Erythroblast (primary cell): ENCODE results near the gene BCL2.
A peak's percentile ranks its signal among the peaks of the same experiment; 100 is the strongest.

Source experiments
- DNase-seq, 2 experiments: peaks; one replicate each; lab custom pipeline; 2025; lab: John Stamatoyannopoulos, UW
- GATA1 ChIP-seq: IDR thresholded peaks from 2 replicates; pipeline ENCODE4 v1.6.1; 2011; ENCODE audit warnings: low read depth, mild to moderate bottlenecking, control low read depth, low read length, moderate library complexity
- POLR2A ChIP-seq: IDR thresholded peaks from 2 replicates; pipeline ENCODE4 v1.6.1; 2011; ENCODE audit warnings: mild to moderate bottlenecking, low read length

BCL2 gene

DNA sequence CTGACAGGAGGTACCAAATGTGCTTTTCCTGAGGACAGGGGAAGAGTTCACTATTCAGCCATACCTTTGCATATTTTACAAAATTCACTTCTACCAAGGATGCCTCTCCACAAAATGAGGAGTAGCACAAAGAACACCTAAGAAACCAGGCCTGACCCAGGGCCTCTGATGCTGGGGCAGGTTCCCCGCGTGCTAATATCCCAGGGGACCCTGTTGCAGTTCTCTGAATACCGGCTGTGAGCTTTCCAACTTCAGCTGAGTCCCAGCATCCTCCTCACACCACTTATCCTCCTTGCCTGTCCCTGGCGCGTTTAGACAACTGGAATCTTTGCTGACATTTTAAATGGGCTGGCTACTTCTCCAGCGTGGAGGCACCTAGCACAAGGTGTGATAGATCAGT, 142.3 kb downstream of the BCL2 start:
- no peak for DNase-seq
- TF ChIP-seq POLR2A, result no peak
- no peak for TF ChIP-seq GATA1

DNA sequence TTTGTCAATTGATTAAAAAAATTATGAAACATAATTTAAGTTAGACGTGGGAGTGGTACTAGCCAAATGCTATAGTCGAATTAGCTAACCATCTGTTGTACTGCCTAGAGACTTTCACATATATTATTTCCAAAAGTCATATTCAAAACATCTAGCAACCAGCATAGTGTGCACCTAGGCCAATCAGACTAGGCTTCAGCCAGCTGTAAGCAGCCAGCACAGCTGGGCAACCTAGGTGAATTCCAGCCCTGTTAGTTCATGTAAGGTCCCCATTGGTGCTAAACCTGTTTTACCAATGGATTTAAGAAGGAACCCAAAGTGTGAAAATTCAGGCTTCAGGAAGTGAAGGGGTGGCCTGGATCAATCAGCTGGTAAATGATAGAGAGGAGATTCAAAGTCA, 144.3 kb downstream of the BCL2 start:
- DNase-seq, result no peak
- TF ChIP-seq POLR2A (no peak), GATA1 (no peak)

DNA sequence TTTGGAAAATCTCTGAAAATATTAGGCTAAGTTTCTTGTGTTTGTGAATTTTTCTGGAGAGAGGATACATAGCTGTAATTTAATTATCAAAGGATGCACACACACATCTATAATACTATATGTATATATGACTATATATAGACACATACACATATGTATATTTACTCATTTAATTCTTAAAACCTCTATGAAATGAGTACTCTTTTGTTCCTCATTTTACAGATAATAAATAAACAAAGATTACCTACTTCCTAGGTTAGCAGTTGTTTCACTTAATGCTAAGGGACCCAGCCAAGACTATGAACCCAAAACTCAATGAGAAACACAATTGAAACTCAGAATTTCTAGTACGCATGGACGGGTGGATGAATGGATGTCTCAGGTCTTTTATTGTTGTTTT, 145.6 kb downstream of the BCL2 start:
- no peak for DNase-seq
- TF ChIP-seq GATA1 (no peak), POLR2A (no peak)

GRCh38 chr18:63169853-63170252, 149.7 kb downstream of the BCL2 start:
- DNase-seq, result no peak
- TF ChIP-seq GATA1 (no peak), POLR2A (no peak)

DNA sequence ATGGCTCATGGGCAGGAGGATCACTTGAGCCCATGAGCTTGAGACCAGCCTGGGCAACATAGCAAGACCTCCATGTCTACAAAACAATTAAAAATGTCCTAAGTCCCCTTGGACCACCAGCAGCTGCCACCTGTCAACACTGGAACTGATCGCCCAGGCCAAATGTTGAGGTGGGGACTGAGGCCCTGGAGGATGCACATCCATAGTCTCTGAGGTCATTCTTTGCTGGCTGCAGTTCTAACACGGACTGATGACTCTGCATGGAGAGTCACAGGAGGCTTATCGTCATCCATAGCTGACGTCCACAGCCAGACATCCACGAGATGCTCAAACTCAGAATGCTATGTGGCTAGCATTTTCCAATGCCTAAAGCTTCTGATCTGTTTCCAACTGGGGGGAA, 151.3 kb downstream of the BCL2 start:
- no peak for TF ChIP-seq GATA1
- no peak for TF ChIP-seq POLR2A
- no peak for DNase-seq

- TF ChIP-seq POLR2A (no peak), GATA1 (no peak)
- no peak for DNase-seq
Measured at GRCh38 chr18:63166142-63166541, 153.4 kb downstream of the BCL2 start.

DNA sequence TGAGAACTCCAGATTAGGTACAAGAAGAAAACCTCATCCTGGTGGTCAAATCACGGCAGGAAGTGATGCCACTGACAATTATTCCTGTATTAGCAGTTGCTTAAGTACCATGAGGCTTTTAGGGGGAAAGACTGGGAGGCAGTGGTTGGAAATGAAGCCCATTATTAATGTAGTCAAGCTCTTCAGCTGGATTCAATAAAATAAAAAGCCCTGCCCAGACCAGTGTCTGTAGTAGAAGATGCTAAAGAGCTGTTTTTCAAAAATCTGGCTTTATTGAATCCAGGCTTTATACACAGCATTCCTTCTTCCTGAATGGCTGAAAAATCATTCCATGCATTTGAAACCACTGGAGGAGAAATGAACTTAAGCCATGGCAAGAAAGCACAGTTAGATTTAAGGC, 155.2 kb downstream of the BCL2 start:
- DNase-seq, result no peak
- no peak for TF ChIP-seq GATA1
- TF ChIP-seq POLR2A, result no peak

GRCh38 chr18:63162271-63163014, 157.1 kb downstream of the BCL2 start:
- no peak for DNase-seq
- TF ChIP-seq POLR2A (no peak), GATA1 (no peak)

DNA sequence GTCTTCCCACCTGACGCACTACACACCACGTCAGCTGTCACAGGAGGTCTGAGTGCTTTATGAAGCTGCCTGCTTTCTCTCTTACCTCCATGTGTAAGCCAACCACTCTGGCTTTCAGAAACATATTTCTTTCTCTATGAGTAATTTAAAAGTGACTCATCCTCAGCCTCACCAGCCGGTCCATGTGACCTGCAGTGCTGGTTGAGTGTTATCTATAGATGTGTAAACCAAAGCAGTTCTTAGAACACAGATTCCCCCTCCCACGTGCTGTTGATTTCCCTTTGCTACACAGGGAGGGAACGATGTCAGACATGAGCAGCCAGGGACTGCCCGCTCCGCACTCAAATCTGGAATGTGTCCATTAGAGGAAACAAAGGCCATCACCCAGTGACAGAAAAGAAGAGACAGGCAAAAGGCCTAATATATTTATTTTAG, 157.8 kb downstream of the BCL2 start:
- DNase-seq, result peak in 1 of 2 experiments; percentile 40
- TF ChIP-seq POLR2A (no peak), GATA1 (no peak)

DNA sequence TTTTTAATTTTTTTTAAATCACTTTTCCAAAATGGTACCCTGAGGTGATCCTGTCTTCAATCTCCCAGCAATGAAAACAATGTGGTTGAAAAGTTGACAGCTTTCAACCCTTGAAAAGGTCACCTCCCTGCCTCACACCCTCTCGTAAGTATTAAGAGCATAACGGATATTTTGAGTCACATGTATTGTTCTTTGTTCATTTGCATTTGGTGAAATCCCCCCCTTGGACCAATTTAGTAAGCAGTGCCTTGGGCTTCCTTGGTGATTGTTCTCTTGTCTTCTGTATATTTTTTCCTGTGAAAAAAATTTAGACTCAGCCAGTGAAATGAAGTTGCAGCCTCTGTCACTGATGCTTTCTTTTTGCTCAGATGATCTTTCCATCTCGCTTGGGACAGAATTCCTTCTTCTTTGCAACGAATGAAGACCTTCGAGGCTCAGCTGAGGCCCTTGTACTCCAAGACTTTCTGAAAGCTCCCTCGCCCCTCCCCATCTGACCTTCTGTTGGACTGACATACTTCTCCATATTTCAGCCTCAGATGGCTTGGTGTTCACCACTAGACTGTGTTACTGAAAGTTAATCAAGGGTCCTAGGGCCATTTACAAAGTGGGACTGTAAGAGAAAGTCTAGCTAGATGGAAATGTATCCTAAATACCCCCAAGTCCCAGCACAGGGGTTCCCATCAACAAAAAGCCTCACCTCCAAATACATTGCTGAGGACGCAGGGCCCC, 158.4 kb downstream of the BCL2 start:
- no peak for TF ChIP-seq GATA1
- TF ChIP-seq POLR2A, result no peak
- DNase-seq, result no peak

GRCh38 chr18:63160172-63160995, 159.2 kb downstream of the BCL2 start:
- TF ChIP-seq GATA1, result no peak
- TF ChIP-seq POLR2A, result no peak
- no peak for DNase-seq

DNA sequence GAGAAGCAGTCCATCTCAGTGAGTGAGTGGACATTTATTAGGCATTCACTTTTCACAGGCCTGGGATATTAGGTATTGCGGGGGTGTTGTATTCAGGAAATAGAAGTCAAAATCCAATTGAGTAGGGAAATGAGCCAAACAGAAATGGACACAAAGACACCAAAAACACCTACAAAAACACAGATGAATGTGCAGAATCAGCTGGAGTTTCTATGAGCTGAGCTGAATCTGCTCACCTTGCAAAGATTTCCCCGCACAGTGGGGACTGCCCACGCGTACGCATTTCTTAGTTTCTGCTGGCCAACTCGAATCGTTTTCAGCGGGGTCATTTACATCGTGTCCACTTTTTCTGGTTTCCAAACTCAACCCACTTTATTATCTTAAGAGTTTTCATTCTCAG, 160.0 kb downstream of the BCL2 start:
- TF ChIP-seq GATA1 (no peak), POLR2A (no peak)
- DNase-seq, result no peak

- no peak for DNase-seq
- TF ChIP-seq GATA1, result no peak
- no peak for TF ChIP-seq POLR2A
Measured at GRCh38 chr18:63158676-63159291, 160.8 kb downstream of the BCL2 start.
